ENCODE data around the gene LPCAT3.

LPCAT3 gene

DNA sequence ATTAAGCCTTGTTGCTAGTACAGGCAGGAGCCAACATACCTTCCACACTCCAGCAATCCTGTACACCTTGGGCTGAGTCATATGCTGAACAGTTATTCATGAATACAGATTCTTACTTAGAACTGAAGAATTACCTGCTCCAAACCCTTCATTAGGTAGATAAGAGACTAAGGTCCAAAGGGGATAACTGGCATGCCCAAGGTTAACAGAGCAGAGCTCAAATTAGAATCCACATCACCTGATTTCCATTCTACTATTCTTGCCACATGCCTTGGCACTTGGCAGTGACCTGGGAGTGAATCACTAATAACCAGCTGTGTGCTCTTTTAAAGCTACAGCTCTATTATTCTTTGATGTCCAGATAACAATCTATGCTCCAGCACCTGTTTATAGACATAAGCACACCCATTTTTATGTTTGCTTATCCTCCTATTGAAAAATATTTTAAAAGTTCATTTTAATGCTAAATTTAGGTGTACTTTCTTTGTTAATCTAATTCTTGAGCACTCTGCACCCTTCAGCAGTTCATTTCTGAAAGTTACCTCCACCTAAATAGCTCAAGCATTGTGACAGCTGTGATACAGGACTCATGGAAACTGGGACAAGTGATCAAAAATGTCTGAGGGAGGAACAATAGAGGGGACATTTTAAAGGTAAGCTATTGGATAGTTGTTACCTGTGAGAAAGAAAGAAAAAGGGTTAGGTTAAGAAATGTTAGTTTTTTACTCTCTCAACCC is 19.4 kb downstream of the LPCAT3 start:
- DNase-seq (ENCODE audit: low read depth), result no peak

DNA sequence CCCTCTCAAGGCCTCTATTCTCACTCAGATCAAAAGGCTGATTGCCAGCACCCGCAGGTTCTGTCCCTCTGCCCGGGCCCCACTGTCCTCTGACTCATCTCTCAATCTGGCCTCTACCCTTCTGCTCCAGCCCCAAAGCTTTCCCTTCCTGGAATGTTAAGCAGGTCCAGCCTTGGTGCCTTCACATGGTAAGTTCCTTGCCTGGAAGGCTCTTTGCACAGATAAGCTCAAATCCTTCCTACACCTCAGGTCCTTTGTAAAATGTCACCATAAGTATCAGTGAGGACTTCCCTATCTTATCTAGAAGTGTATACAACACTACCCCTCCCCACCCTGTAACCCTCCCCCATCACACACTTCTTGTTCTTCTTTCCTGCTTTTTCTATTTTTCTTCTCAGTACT is 22.2 kb downstream of the LPCAT3 start:
- peak; percentile 15 for DNase-seq (ENCODE audit: low read depth)

DNA sequence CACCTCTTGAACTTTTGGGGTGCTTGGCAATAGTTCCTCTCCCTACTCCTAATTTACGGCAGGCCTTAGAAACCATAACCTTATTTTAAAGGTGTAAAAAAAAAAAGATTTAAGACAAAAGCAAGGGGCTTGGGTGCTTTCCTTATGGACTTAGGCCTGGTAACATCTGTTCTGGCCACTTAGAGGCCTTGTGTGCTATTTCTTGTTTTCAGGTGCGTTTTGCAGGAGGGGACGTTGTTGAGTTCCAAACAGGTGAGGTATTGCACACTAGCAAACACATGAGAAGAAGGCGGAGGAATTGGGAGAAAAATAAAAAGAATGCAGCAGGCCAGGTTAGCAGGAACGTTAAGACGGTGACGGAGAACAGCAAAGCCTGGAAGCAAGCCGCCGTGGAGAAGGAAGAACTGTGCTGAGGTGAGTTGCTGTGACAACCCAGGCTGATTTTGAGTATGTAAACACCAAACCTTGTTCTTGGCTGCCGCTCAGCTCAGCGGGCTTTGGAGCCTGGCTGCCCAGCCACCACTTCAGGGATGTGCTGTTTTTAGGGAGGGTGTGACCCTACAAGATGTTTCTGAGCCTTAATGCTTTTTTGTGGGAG is 30.2 kb downstream of the LPCAT3 start:
- DNase-seq (ENCODE audit: low read depth), result no peak

- DNase-seq (ENCODE audit: low read depth), result no peak
Measured at GRCh38 chr12:6982532-6982931, 35.7 kb downstream of the LPCAT3 start.

DNA sequence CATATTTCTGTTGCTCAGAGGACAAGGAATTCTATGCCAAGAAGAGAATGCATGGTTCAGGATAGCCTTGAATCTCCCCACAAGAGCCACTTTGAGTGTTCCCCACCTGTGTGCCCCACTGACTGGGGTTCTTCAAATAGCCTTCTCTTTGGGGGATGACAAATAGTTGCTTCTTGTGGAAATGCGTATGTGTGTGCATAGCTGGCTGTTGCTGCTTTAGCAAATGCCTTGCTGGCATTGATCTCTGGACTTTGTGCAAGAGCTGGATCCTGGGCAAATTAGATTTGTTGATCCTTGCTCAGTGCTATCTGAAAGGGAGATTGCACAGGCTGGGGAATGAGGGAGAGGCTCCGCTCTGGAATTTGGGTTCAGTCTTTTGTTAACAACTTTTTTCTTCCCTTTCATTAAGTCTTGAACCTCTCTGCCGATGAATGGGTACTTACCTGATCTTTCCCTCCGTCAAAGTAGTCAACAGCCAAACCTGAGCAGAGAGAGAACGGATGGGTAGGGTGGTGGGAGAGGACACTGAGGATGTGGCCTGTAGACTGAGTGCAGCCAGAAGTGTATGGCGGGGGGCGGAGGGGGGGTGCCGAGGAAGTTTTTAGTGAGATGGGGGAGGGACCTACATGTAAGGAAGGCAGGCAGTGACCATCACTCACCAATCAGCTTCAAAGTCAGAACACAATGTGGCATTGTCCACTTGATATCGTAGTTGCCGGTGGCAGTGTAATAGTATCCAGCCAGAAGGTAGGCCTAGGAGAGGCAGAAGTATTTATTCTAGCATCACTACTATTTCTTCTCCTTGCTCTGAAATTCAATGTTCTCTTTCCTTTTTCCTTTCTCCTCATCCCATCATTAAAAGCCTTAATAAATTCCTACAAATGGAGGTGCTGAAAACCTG is 36.9 kb downstream of the LPCAT3 start:
- DNase-seq (ENCODE audit: low read depth), result no peak

DNA sequence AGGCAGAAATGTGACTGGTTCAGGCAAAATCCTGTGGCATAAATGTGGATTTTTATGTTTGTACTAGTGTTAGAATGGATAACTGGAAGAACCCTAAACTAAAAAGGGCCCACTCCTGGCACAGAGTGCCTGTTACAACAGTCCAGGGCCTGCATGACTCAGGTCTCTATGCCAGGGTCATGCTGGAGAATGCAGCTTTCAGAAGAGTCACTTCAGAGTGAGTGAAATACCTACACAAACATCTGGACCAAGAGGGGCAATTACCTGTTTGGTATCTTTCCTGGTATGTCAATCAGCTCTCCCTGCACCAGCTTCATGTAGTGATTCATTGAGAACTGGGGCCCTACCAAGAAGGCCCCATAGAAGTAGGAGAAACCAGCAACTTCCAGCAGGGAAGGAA is 37.5 kb downstream of the LPCAT3 start:
- DNase-seq (ENCODE audit: low read depth), result no peak

GRCh38 chr12:6980075-6980474 is 38.2 kb downstream of the LPCAT3 start:
- DNase-seq (ENCODE audit: low read depth), result no peak

- no peak for DNase-seq (ENCODE audit: low read depth)
Measured at GRCh38 chr12:6979453-6979852, 38.8 kb downstream of the LPCAT3 start.

GRCh38 chr12:6979021-6979420 is 39.3 kb downstream of the LPCAT3 start:
- DNase-seq (ENCODE audit: low read depth), result no peak

GRCh38 chr12:6978611-6979011 is 39.7 kb downstream of the LPCAT3 start:
- no peak for DNase-seq (ENCODE audit: low read depth)

- no peak for DNase-seq (ENCODE audit: low read depth)
Measured at GRCh38 chr12:6978188-6978587, 40.1 kb downstream of the LPCAT3 start.

DNA sequence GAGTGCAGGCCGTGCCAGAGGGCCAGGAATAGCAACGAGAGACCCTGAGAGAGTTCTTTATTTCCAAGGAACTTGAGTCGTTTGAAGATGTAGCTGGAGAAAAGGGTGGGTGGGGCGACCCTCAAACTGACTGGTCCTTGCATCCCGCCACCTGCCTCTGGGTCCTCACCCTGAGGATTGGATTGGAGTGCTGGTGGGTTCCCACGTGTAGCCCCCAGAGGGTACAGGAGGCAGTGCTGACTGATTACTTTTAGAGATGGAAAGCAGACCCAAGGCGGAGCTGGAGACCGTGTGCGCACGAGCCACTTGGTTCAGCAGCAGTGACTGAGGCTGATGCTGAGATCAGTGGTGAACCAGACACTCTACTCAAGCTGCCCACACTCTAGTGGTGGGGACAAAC is 40.6 kb downstream of the LPCAT3 start:
- no peak for DNase-seq (ENCODE audit: low read depth)

- DNase-seq (ENCODE audit: low read depth), result no peak
Measured at GRCh38 chr12:6975297-6976032, 42.8 kb downstream of the LPCAT3 start.

GRCh38 chr12:6974180-6974579 is 44.1 kb downstream of the LPCAT3 start:
- no peak for DNase-seq (ENCODE audit: low read depth)

DNA sequence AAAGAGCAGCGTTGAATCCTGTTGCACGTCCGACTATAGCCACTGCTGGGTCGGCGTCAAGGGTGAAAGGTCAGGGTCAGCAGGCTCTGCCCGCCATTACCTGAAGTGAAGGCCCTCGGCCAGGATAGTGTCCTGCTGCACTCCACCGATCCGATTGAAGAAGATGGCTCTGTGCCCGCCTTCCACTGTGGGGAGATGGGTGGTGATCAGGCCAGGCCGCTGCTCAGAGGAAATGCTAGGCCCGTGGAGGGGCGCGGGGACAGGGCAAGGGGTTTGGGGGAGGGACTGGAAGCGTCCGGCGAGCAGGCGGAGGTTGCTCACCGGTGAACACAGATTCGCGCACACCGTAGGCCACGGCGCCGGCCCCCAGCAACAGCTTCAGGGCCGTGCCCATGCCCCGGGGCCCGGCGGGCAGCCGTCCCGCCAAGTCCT is 48.2 kb downstream of the LPCAT3 start:
- no peak for DNase-seq (ENCODE audit: low read depth)

DNA sequence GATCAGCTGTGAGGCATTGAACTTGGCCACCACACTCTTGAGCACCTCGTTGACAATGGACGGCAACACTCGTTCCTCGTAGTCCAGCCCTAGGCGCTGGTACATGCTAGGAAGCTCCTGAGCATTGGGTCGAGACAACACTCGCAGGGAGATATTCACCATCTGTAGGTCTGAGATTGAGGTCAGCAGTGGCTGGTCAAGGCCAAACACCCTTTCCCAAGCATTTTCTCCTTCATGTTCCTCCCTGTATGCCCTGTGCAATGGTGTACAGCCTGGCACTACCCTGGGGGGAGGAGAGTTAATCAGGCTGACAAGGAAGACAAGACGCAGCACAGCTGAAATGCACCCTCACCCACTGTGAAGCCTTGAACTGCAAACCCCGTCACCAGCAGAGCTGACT is 49.9 kb downstream of the LPCAT3 start:
- no peak for DNase-seq (ENCODE audit: low read depth)

DNA sequence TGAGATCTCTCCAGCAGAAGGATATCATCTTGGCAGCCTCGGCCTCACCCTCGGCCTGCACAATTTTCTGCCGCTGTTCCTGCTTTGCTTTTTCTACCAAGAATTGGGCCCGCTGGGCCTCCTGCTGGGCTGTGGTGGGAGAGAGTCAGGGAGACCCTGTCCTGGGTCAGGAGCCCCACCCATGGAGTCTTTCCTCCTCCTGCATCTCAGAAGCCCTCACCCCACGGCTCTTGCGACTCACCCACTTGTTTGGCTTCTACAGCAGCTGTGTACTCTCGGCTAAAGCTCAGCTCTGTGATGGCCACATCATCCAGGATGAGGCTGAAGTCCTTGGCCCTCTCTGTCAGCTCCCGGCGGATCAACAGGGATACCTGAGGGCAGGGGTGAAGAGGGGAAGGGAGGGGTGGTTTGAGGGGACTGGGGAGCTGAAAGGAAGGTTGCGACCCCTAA is 50.6 kb downstream of the LPCAT3 start:
- no peak for DNase-seq (ENCODE audit: low read depth)

- DNase-seq (ENCODE audit: low read depth), result no peak
Measured at GRCh38 chr12:6966351-6966750, 51.9 kb downstream of the LPCAT3 start.

GRCh38 chr12:6965714-6966113 is 52.6 kb downstream of the LPCAT3 start:
- DNase-seq (ENCODE audit: low read depth), result no peak

DNA sequence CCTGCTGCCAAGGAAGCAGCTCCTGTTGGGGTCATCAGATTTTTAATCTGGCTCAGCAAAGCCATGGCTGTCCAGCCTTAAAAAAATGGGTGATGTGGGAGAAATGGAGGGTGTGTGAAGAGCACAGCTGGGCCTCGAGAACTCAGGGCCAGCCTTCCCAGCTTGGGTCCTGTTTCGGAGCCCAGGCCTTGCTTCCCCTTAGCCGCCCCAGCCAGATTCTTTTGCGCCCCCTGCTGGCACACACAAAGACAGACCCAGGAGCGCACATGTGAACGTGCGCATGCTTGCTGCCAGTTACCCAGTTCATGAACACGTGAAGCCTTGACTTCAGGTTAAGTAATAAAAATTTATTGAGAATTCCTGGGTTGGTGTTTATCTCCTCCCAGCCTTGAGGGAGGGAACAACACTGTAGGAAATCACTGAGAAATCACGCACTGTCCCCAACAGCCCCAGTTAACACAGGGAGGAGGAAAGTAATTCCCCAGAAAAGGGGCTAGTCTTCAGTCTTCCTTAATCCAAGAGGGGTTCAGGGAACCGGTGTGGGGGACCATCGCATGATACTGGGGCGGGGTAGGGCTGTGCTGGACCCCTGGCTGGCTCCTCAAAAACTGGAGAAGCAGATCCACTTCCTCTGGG is 53.1 kb downstream of the LPCAT3 start:
- no peak for DNase-seq (ENCODE audit: low read depth)

- DNase-seq (ENCODE audit: low read depth), result no peak
Measured at GRCh38 chr12:6964605-6965025, 53.7 kb downstream of the LPCAT3 start.
